GM18498 (cell line): ENCODE measurements around the gene EXOSC3.
"Not testable (repeated sequence)": the region's sequence is repeated elsewhere in the genome, so short reads cannot be mapped to it uniquely, and the experiment has no call there.

Experiments
- ATAC-seq: cut with Tn5 transposase; IDR thresholded peaks from one replicate; pipeline ENCODE4 v1.9.1; 2021; ENCODE audit warnings: mild to moderate bottlenecking, moderate library complexity; ENCODE audit not compliant: unreplicated experiment

Gene EXOSC3

DNA sequence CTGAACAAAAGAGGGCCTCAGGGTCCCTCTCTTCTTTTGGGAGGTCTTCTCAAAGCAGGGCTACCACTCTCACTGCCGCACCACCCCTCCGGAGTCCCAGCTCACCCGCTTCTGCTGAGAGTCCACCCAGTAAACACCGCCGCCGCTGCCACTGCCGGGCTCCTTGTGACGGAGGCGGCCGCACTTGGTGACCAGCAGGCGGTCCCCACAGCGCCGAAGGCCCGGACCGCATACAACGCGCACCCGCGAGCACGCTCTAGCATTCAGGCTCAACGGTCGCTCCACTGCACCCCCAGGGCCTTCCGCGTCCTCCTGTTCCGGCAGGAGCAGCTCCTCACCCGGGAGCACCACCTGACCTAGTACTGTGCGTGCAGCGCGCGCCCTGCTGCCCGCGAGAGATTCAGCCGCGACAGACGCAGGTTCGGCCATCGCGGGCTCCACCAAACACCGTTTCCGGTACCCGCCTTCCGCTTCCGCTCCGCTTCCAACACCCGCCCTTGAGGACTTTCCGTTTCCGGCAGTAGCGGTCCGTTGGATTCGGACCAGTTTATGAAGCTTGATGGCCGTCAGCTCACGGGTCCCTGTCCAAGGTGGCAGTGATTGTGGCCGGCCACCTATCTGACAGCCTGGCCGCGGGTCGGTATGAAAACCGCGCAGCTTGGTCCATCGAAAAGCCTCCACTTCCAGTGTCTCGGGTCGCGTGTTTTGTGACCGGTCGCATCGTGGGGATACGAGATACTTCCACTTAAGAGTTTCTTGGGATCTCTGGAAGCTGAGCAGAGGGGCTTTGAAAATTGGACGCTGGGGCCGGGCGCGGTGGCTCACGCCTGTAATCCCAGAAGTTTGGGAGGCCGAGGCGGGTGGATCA lies at the start of gene EXOSC3:
Gene EXOSC3, minus strand, starts transcription at position 449 of the 868 bp plus-strand sequence. Its CDS starts 20 bp downstream, at position 429.
- peak; percentile 93 for ATAC-seq

DNA sequence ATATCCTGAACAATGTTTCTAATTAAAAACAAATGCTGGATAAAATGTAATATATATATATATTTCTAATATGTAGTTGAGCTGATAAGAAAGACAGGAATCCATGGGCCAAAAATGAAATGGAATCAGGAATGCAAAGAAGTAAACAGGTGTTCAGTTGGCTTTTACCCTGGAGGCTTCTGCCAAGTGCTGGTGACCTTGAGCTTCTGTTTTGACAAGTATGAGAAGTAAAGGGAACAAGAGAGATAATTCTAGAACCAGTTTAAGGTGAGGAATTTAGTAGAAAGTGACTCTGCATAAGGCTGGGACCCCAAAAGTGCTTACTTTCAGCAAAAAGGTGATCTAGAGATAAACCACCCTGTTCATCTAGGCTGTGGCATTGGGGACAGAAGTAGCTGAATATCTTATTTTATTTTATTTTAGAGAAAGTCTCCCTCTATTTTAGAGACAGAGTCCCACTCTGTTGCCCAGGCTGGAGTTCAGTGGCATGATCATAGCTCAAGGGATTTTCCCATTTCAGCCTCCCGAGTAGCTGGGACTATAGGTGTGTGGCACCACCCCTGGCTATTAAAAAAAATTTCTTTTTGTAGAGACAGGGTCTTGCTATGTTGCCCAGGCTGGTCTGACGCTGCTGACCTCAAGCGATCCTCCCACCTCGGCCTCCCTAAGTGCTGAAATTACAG lies 42.8 kb upstream of the EXOSC3 start:
- ATAC-seq: no peak

DNA sequence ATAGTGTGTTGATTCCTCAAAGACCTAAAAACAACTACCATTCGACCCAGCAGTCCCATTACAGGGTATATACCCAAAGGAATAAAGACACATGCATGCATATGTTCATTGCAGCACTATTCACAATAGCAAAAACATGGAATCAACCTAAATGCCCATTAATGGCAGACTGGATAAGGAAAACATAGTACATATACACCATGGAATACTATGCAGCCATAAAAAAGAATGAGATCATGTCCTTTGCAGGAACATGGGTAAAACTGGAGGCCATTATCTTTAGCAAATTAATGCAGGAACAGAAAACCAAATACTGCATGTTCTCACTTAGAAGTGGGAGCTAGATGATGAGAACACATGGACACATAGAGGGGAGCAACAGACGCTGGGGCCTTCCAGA lies 40.3 kb upstream of the EXOSC3 start:
- not testable (repeated sequence) for ATAC-seq

DNA sequence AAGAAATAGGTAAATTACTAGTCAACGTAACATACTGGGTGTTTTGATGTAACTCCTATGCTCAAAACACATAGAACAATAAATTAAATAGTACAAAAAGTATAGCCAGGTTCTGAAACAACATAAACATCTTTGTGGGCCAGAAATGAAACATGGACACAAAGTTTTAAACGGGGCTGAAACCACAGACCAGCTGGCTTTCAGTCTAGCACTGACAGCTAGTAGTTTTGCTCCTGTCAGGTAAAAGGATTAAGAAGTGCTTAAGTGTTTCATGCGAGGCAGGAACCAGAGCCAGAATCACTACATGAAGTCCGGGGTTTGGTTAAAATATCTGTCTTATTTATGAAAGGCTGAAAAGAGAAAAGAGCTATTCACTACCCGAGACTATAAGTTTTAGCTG lies 35.3 kb upstream of the EXOSC3 start:
- ATAC-seq: peak; percentile 82

DNA sequence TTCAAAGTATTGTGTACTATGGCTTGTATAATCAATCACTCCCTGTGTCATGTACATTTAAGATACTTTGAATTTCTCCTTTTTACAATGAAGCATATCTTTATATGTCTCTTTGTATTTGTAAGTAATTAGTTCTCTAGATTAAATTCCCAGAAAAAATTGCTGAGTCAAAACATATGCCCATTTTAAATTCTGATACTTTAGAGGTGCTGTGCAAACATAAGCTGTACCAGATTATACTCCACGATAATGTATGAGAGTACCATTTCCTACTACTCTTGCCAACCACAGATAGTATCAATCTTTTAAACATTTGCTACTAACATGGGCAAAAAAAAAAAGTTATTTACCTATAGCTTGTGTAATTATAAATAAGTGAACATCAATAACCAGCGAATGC lies 34.0 kb upstream of the EXOSC3 start:
- no peak for ATAC-seq

DNA sequence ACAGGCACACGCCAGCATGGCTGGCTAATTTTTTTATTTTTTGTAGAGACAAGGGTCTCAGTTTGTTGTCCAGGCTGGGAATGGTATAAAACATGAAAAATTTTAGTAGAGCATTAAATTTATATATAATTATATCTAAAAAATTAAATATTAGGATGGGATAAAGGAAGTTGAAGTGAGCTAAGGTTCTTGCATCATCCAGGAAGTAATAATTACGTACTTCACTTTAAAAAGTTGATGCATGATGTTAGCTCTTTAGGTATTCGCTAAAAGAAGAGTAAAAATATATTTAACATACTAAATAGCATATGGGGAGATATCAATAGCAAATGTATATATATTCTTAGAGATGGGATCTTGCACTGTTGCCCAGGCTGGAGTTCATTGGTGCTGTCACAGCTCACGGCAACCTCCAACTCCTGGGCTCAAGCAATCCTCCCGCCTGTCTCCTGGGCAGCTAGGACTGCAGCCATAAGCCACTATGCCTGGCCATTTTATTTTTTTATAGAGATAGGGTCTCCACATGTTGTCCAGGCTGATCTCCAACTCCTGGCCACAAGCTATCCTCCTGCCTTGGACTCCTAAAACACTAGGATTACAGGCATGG lies 28.0 kb upstream of the EXOSC3 start:
- ATAC-seq: no peak

DNA sequence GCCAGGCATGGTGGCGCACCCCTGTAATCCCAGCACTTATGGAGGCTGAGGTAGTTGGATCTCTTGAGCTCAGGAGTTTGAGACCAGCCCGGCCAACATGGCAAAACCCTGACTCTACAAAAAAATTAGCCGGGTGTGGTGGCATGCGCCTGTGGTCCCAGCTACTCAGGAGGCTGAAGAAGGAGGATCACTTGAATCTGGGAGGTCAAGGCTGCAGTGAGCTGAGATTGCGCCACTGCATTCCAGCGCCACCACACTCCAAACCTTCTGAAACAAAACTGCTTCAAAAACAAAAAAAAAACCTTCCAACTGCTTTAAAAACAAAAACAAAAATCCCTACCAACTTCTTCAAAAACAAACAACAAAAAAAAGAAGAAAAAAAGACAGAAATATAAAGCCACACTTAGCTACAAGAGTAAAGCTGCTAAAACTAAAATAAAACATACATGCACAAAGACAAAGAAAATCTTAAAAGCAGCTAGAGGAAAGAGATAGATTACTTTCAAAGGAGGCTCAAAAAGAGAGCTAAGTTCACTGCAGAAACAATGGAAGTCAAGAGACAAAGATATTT lies 27.1 kb upstream of the EXOSC3 start:
- no peak for ATAC-seq

DNA sequence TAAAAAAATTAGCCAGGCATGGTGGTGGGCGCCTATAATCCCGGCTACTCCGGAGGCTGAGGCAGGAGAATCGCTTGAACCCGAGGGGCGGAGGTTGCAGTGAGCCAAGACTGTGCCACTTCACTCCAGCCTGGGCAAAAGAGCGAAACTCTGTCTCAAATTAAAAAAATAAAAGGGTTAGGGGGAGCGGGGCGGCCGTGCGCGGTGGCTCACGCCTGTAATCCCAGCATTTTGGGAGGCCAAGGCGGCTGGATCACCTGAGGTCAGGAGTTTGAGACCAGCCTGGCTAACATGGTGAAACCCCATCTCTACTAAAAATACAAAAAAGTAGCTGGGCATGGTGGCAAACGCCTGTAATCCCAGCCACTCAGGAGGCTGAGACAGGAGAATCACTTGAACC lies 24.8 kb upstream of the EXOSC3 start:
- ATAC-seq: not testable (repeated sequence)

DNA sequence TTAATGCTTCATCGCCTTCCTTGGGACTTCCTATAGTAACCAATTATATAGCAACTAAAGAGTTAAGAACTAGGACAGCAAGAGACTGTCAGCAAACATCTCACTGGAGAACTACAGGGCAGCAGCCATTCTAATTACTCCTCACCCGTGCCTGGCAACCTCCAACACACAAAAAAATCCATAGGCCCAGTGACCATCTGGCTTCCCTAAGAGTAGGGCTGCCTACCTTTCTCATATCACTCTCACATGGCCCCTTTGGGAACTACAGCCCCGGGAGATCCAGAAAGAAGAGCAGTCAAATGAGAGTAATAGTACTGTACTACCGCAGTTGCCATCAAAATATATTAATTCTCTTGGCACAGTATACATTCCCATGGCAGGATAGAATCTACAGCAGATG lies 21.4 kb upstream of the EXOSC3 start:
- ATAC-seq: no peak

DNA sequence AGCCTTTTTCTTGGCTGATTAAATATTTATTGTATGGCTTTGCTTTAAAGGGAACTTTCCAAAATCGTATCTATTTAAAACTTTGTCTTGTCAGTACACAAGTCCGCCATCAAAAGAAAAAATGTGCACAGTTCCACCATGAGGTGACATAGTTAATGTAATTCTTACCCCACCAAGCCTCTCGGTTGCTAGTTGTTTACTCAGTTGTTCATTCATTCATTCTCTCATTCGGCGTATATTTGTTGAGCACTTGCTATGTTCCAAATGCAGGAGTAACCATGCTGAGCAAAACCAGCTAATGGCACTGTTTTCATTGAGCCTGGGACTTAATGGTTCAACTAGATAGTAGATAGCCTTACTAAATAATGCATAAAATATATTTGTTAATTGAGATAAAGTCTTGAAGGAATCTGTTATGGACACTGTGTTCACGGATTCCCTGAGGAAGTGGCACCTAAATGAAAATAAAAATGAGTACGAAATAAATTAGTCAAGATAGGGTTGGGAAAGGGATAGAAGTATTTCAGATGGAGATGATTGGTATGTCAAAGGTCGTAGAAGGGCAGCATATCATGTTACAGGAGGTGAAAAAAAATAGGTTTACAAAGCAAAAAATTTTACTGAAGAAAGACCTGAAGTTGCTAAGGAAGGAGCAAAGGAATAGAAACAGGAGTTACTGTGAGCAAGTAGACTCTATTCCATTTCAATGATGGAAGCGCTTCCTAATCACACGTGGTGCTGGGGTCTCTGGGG lies 17.3 kb upstream of the EXOSC3 start:
- no peak for ATAC-seq

DNA sequence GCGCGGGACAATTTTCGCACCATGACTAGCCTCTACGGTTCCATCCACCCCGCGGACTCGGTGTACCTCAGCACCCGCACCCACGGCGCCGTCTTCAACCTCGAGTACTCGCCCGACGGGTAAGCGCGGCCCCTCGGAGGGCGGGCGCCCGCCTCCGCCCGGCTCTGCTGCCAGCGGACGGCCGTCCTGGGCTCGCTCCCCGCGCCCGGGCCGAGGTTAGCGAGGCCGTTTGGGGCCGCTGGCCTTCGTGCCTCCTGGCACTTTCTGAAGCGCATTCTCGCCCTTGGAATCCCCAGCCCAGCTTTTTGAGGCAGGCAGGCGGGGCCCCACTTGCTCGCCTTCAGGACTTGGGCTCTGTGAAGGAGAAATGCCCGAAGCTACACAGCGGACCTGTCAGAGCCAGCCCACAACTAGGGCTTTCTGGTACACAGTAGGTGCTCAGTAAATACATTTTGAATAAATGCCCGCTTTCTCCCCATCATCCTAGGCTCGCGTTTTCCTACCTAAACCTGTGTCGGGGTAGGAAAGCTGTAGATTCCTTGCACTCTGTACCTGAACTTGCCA lies 16.5 kb upstream of the EXOSC3 start:
- peak; percentile 47 for ATAC-seq

DNA sequence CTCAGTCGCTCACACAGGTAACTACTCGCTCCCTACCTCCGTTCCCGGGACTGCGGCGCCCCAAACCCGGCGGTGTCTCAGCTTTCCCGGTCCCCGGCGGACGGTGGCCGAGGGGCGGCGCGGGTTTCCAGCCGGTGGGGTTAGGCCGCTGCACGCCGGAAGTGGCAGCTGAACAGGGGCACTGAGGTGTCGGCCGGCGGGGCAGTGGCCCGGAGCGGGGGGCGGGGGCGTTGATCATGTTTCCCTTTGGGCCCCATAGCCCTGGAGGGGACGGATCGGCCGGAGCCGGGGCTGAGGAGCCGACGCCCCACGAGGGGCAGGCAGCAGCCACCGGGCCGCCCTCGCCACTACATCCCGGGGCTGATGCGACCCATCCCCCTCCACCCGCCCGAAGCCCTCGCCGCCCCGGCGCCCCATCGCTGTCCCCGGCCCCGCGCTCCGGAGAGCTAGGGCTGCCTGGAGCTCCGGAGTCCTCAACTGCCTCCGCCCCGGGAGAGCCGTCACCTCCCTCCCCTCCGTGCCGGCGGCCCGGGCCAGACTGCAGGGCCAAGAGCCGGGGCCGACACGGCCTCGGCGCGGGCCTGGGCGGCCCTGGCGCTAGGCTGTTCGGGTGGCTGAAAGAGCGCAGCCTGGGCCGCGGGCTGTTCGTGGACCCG lies 15.9 kb upstream of the EXOSC3 start, which contains the start of gene DCAF10:
Gene DCAF10, plus strand, starts transcription at position 167 of the 656 bp plus-strand sequence. Its CDS starts 70 bp downstream, at position 237.
- ATAC-seq: peak; percentile 75

DNA sequence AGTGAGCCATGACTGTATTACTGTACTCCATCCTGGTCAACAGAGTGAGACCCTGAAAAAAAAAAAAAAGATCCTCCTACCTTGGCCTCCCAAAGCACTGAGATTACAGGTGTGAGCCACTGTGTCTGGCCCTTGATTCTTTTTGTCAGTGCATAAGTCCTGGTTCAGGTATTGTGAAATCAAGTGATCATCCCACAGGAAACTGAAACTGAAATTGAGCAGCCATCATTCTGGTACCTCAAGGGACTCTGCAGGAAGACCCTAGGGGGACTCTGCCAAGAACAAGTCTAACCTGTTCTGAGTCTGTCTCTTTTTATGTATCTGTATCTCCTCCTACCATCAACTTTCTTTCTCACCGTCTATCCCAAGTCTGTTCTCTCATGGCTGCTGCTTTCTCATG lies 13.8 kb upstream of the EXOSC3 start:
- no peak for ATAC-seq

DNA sequence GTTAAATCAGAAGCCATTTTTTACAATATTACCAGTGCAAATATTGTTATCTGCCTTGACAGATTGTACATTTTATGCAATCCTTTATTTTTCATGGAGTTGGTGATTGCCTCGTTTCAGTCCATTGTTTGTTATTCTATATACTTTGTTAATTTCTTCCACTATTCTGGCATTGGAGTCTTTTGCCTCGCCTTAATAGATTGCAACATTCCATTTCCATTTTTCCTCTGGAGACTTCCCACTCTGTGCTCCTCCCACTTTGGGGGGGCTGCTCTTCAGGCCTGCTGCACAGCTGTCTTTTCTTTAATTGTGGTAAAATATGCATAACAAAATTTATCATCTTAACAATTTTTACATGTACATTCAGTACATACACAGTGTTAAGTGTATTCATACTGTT lies 11.4 kb upstream of the EXOSC3 start:
- ATAC-seq: no peak

DNA sequence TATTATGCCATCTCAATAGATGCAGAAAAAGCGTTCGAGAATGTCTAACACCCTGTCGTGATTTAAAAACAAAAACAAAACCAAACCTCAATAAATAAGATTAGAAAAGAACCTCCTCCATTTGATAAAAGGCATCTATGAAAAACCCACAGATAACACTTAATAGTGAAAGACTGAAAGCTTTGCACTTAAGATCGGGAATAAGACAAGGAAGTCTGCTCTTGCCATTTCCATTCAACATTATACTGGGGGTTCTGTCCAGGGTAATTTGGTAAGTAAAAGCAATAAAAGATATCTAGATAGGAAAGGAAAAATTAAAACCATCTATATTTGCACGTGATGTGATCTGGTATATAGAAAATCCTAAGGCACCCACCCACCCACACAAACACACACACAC lies 7.3 kb upstream of the EXOSC3 start:
- no peak for ATAC-seq

DNA sequence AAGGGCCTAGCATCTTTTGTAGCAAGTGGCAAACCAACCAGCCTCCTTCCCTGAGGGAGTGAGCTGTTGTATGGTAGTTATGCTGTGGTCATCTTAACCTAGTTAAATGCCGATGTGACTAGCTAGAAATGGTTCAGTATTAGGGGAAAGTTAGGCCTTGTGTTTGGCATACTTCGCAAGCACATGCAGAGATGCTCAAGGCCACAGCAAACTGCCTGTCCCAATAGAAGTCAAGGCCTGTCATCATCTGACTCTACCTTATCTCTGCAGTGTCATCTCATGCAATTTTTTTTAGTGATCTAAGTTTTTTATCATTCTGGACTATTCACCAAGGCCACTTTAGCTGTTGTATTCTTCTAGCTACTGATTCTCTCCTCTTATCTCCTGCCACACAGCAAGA lies 5.2 kb upstream of the EXOSC3 start:
- no peak for ATAC-seq

DNA sequence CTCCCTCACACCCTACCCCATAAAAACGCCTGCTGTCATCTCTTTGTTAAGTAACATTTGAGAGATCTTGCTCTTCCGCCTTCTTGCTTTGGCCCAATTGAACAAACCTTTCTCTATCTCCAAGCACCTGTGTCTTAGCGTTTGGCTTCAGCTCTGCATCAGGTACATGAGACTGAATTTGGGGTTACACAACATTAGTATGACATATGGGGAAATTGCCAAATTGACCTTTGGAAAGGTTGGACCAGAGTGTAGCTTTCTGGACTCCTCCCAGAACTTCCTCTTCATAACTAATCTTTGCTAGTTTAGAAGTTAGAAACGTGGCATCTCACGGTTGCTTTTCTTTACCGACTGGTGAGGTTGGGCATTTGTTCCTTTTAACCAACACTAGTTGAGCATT lies 3.5 kb upstream of the EXOSC3 start:
- ATAC-seq: no peak

DNA sequence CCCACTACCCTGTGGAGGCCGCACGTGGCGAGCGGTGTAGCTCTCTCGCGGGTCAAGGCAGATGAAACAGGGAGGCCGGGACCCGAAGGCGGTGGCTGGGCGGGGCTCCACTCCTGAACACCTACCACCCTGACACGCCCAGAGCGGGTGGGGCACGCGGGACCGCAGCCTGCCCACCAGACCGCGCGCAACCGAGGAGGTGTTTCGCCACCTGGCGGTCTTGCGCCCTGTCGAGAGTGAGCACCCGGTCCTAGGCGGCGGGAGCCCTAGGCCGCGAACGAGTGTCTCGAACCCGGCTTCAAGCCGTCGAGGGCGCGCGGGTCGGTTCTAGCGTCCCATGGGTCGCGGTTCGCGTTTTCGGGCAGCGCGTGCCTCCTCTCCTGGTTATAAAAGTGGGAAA lies 2.2 kb upstream of the EXOSC3 start:
- ATAC-seq: no peak

DNA sequence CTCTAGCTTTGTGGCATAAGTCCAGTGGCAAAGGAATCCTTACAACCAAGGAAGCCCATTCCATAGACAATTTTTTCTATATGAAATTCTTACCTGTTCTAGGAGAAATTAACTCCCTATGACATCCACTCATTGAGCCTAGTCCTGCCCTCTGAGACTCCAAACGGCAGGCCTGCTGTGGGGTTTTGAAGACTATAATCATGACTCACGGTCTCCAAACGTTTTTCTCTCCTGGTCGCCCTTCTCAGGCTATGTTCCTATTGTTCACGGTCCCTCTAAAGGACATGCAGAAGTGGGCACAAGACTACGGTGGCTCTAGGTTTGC lies 611 bp downstream of the EXOSC3 start:
- no peak for ATAC-seq

DNA sequence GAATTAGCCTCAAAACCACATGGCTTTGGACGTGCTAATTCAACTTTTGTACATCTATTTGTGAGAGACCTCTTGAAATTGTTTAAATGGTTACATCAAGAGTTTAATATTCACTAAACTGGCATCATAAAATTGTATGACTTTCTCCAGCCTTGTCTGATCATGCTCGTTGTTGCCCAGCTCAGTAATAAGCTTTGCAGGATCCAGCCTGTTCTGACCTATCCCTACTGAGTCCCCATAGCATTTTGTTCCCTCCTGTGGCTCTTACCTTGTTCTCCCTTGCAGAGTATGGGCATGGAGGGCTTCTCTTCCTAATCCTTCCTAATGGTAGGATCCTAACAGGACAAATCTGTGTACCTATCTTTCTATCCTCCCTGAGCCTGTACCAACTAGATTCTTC lies 6.3 kb downstream of the EXOSC3 start:
- no peak for ATAC-seq
